Activated T-cell treated with anti-CD3 and anti-CD28 coated beads, Interleukin-2, amount 50 U/mL, for 72 hours (primary cell): ENCODE data around the gene PDCD1. TPM values are rescaled to one million over a fixed set of nuclear protein-coding genes. Genes with fewer than 3 reads are reported as not detected.
"Not testable (repeated sequence)": the region's sequence is repeated elsewhere in the genome, so short reads cannot be mapped to it uniquely, and the experiment has no call there.

Source experiments
- ATAC-seq, 2 donors: fragments of 150-1000 bp; cut with Tn5 transposase; replicated peaks in 1 of 2; 2 replicates each; pipeline ENCODE4 v1.10.0; 2021; ENCODE audit warnings: moderate library complexity in 2 of 2, mild to moderate bottlenecking in 1 of 2
- DNase-seq, 2 donors: peaks; one replicate each; pipeline ENCODE4 v3.0.0; 2021 to 2022; ENCODE audit warnings: mixed read lengths in 1 of 2
- H3K27ac Mint-ChIP-seq: one replicate; pipeline ENCODE4 v1.8.0; 2022; ENCODE audit warnings: mild to moderate bottlenecking, moderate library complexity, mixed read lengths
- H3K27me3 Mint-ChIP-seq: one replicate; pipeline ENCODE4 v1.8.0; 2022; ENCODE audit warnings: low read depth, mixed read lengths
- H3K36me3 Mint-ChIP-seq, 2 donors: one replicate each; pipeline ENCODE4 v1.8.0; 2022; ENCODE audit warnings: mixed read lengths in 2 of 2, mild to moderate bottlenecking in 1 of 2; ENCODE audit not compliant: insufficient read depth in 2 of 2
- H3K4me1 Mint-ChIP-seq: one replicate; pipeline ENCODE4 v1.8.0; 2022; ENCODE audit warnings: low read depth, mixed read lengths
- H3K4me3 Mint-ChIP-seq, 2 donors: one replicate each; pipeline ENCODE4 v1.8.0; 2022; ENCODE audit warnings: mild to moderate bottlenecking in 2 of 2, mixed read lengths in 2 of 2, moderate library complexity in 2 of 2
- H3K9me3 Mint-ChIP-seq, 2 donors: one replicate each; pipeline ENCODE4 v1.8.0; 2022; ENCODE audit warnings: mixed read lengths in 2 of 2
- total RNA-seq, 2 donors: library from RNA; stranded (reverse); gene quantifications; one replicate each; pipeline ENCODE4 v1.2.3, GENCODE V29; 2022

PDCD1 gene
- total RNA-seq, 2 donors from 2014 or later: 15.7 to 23.0 TPM

- no peak overlapping the region for H3K27ac Mint-ChIP-seq
- H3K4me3 Mint-ChIP-seq: peak overlapping the region in 1 of 2 donors; percentile 37
- no peaks in the 10 kb centered on the region for H3K27me3 Mint-ChIP-seq
- H3K9me3 Mint-ChIP-seq: no peaks in the 10 kb centered on the region
- ATAC-seq (no peak), DNase-seq (no peak)
- no peaks in the 10 kb centered on the region for H3K36me3 Mint-ChIP-seq
- peaks cover 37% of the 10 kb centered on the region for H3K4me1 Mint-ChIP-seq
Observed at GRCh38 chr2:241879326-241879725, 20.6 kb upstream of the PDCD1 start.

- H3K27me3 Mint-ChIP-seq: no peaks in the 10 kb centered on the region
- ATAC-seq (peak in 1 of 2 donors; percentile 16), DNase-seq (peak; percentile 78 to 88)
- H3K9me3 Mint-ChIP-seq: no peaks in the 10 kb centered on the region
- no peak overlapping the region for H3K4me3 Mint-ChIP-seq
- H3K27ac Mint-ChIP-seq: no peak overlapping the region
- H3K4me1 Mint-ChIP-seq: peaks cover 34% of the 10 kb centered on the region
- no peaks in the 10 kb centered on the region for H3K36me3 Mint-ChIP-seq
Observed at GRCh38 chr2:241877989-241878970, 19.6 kb upstream of the PDCD1 start.

GRCh38 chr2:241877197-241877685 lies 18.5 kb upstream of the PDCD1 start:
- Mint-ChIP-seq H3K27me3 (no peaks in the 10 kb centered on the region), H3K36me3 (no peaks in the 10 kb centered on the region), H3K9me3 (no peaks in the 10 kb centered on the region), H3K27ac (no peak overlapping the region), H3K4me1 (peaks cover 23% of the 10 kb centered on the region), H3K4me3 (no peak overlapping the region)
- ATAC-seq (no peak), DNase-seq (no peak)

- no peak for DNase-seq
- ATAC-seq: no peak
- no peaks in the 10 kb centered on the region for H3K9me3 Mint-ChIP-seq
- no peaks in the 10 kb centered on the region for H3K36me3 Mint-ChIP-seq
- no peak overlapping the region for H3K27ac Mint-ChIP-seq
- peaks cover 20% of the 10 kb centered on the region for H3K4me1 Mint-ChIP-seq
- no peak overlapping the region for H3K4me3 Mint-ChIP-seq
- no peaks in the 10 kb centered on the region for H3K27me3 Mint-ChIP-seq
Observed at GRCh38 chr2:241876528-241877196, 18.0 kb upstream of the PDCD1 start.

- not testable (repeated sequence) for H3K4me3 Mint-ChIP-seq, H3K27ac Mint-ChIP-seq, H3K9me3 Mint-ChIP-seq, H3K36me3 Mint-ChIP-seq, ATAC-seq, H3K27me3 Mint-ChIP-seq
- H3K4me1 Mint-ChIP-seq: peaks cover 23% of the 10 kb centered on the region
- peak in 1 of 2 donors; percentile 50 for DNase-seq
Observed at GRCh38 chr2:241875754-241876527, 17.2 kb upstream of the PDCD1 start.

GRCh38 chr2:241874277-241874925 lies 15.7 kb upstream of the PDCD1 start:
- DNase-seq: no peak
- H3K9me3 Mint-ChIP-seq: no peaks in the 10 kb centered on the region
- H3K27me3 Mint-ChIP-seq: no peaks in the 10 kb centered on the region
- no peak overlapping the region for H3K4me3 Mint-ChIP-seq
- H3K4me1 Mint-ChIP-seq: peaks cover 11% of the 10 kb centered on the region
- ATAC-seq: no peak
- H3K27ac Mint-ChIP-seq: no peak overlapping the region
- no peaks in the 10 kb centered on the region for H3K36me3 Mint-ChIP-seq

GRCh38 chr2:241873803-241874110 lies 15.1 kb upstream of the PDCD1 start:
- no peaks in the 10 kb centered on the region for H3K9me3 Mint-ChIP-seq
- peaks cover 13% of the 10 kb centered on the region for H3K4me1 Mint-ChIP-seq

GRCh38 chr2:241873081-241873802 lies 14.5 kb upstream of the PDCD1 start:
- Mint-ChIP-seq H3K9me3 (no peaks in the 10 kb centered on the region), H3K4me1 (peaks cover 19% of the 10 kb centered on the region), H3K27me3 (no peaks in the 10 kb centered on the region), H3K27ac (no peak overlapping the region), H3K4me3 (no peak overlapping the region), H3K36me3 (no peaks in the 10 kb centered on the region)
- no peak for ATAC-seq
- DNase-seq: no peak

More at GRCh38 chr2:241873803-241874110, 15.1 kb upstream of the PDCD1 start:
- Mint-ChIP-seq H3K27ac (no peak overlapping the region), H3K4me3 (no peak overlapping the region), H3K27me3 (no peaks in the 10 kb centered on the region), H3K36me3 (no peaks in the 10 kb centered on the region)
- no peak for ATAC-seq
- DNase-seq: no peak

- no peak overlapping the region for H3K4me3 Mint-ChIP-seq
- no peaks in the 10 kb centered on the region for H3K27me3 Mint-ChIP-seq
- no peaks in the 10 kb centered on the region for H3K36me3 Mint-ChIP-seq
- no peak overlapping the region for H3K27ac Mint-ChIP-seq
- ATAC-seq (no peak), DNase-seq (no peak)
- H3K4me1 Mint-ChIP-seq: peaks cover 28% of the 10 kb centered on the region
- H3K9me3 Mint-ChIP-seq: no peaks in the 10 kb centered on the region
Observed at GRCh38 chr2:241872313-241872642, 13.6 kb upstream of the PDCD1 start.

- ATAC-seq: no peak
- H3K36me3 Mint-ChIP-seq: no peaks in the 10 kb centered on the region
- H3K27me3 Mint-ChIP-seq: no peaks in the 10 kb centered on the region
Observed at GRCh38 chr2:241871538-241872312, 13.0 kb upstream of the PDCD1 start.

GRCh38 chr2:241870611-241871537 lies 12.2 kb upstream of the PDCD1 start:
- Mint-ChIP-seq H3K4me1 (peaks cover 35% of the 10 kb centered on the region), H3K27ac (no peak overlapping the region), H3K4me3 (peak overlapping the region in 1 of 2 donors; percentile 10), H3K27me3 (peaks cover 2% of the 10 kb centered on the region), H3K36me3 (no peaks in the 10 kb centered on the region), H3K9me3 (no peaks in the 10 kb centered on the region)
- ATAC-seq (peak in 1 of 2 donors; percentile 15), DNase-seq (no peak)

More at GRCh38 chr2:241871538-241872312, 13.0 kb upstream of the PDCD1 start:
- no peaks in the 10 kb centered on the region for H3K9me3 Mint-ChIP-seq
- no peak overlapping the region for H3K4me3 Mint-ChIP-seq
- H3K27ac Mint-ChIP-seq: no peak overlapping the region
- no peak for DNase-seq
- H3K4me1 Mint-ChIP-seq: peaks cover 32% of the 10 kb centered on the region
